Measurements from ENCODE around the gene AGPS. TPM values are rescaled to one million over a fixed set of nuclear protein-coding genes. Genes with fewer than 3 reads are reported as not detected.

The AGPS gene
- total RNA-seq, 1 donor from 2014 or later, result 60.1 TPM

DNA sequence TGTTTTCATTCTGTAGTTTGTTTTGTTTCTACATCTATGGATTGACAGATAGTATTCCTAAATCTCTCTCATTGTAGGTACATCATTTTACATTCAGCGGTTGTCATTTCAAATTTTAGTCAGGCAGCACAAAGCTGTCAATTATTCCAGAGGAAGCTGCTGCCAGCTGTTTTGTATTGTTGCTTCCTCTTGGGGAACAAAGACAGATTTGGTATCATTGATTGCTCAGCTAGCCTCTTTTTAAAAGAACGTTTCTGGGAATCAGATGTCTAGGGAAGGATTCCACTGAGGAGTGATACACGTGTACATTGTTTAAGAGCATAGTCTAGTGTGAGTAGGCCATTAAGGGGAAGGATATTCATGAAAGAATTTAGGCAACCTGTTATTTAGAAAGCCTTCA is 145.8 kb downstream of the AGPS start:
- no peaks in the 10 kb centered on the region for H3K27me3 ChIP-seq (ENCODE audit: low read depth)
- ATAC-seq (no peak), DNase-seq (no peak)
- H3K27ac ChIP-seq, result no peak overlapping the region
- H3K4me3 ChIP-seq, result no peak overlapping the region
- TF ChIP-seq, protein P1, sequence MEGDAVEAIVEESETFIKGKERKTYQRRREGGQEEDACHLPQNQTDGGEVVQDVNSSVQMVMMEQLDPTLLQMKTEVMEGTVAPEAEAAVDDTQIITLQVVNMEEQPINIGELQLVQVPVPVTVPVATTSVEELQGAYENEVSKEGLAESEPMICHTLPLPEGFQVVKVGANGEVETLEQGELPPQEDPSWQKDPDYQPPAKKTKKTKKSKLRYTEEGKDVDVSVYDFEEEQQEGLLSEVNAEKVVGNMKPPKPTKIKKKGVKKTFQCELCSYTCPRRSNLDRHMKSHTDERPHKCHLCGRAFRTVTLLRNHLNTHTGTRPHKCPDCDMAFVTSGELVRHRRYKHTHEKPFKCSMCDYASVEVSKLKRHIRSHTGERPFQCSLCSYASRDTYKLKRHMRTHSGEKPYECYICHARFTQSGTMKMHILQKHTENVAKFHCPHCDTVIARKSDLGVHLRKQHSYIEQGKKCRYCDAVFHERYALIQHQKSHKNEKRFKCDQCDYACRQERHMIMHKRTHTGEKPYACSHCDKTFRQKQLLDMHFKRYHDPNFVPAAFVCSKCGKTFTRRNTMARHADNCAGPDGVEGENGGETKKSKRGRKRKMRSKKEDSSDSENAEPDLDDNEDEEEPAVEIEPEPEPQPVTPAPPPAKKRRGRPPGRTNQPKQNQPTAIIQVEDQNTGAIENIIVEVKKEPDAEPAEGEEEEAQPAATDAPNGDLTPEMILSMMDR (IDR thresholded peaks at IDR 0.05), result no peak
- peaks cover 4% of the 10 kb centered on the region for H3K4me1 ChIP-seq
- H3K9me3 ChIP-seq, result no peaks in the 10 kb centered on the region
- intact Hi-C loops (cut with DNase I), result no loop called here
- H3K36me3 ChIP-seq, result peaks cover 8% of the 10 kb centered on the region

DNA sequence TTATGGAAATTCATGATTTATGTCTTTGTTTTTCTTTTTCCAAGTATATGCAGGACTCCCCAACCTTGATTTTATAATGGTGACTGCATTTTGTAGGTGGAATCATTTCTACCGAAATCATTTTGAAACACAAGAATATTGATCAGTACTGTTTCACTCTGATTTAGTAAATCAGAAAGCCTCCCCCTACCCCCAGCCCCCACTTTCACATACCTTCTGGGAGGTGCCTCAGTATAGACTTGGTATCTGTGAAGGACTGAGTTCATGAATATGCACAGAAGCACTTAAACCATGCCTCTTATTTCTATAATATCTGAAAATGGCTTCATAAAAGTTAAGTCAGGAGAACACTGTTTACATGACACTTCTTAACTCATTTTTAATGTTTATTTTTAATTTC is 147.7 kb downstream of the AGPS start:
- TF ChIP-seq, protein P1 (IDR thresholded peaks at IDR 0.05), result no peak

DNA sequence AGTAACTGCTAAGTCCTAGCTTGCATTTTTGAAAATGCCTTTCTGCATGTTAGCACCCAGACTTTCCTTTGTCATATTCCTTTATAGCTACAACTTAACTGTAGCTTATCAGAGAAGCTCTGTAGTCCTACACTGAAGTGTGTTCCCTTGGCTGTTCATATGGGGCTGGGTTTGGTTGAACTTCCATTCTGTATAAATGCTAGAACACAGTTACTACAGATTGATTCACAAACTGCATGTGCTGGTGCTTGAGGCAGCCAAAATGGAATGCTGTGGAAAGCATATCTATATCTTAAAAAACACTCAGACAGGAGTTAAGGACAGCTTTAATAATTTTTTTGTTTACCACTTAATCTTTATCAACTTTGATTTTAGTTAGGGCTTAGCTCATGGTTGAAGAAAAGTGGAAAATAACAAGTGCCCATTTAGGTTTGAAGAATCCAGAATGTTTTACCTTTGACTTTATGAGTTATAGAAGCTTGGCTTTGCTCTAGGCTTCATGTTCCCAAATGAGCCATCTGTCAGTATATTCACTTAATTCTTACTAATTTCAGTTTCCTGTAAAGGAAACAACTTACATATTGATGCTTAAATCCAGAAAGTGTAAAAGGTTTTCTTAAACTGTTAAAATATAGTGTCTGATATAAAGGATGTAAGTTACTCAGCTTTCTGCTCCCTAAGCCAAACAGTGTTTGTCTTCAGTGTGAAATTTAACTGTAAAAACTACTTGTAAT is 148.9 kb downstream of the AGPS start:
- peaks cover 8% of the 10 kb centered on the region for H3K36me3 ChIP-seq
- no peak overlapping the region for H3K27ac ChIP-seq
- no peak for DNase-seq

More for the DNA sequence above, 147.7 kb downstream of the AGPS start:
- H3K4me3 ChIP-seq, result no peak overlapping the region
- DNase-seq (no peak), ATAC-seq (no peak)
- intact Hi-C loops (cut with DNase I), result no loop called here
- H3K36me3 ChIP-seq, result peaks cover 8% of the 10 kb centered on the region
- H3K27ac ChIP-seq, result no peak overlapping the region
- no peaks in the 10 kb centered on the region for H3K9me3 ChIP-seq
- H3K27me3 ChIP-seq (ENCODE audit: low read depth), result no peaks in the 10 kb centered on the region
- H3K4me1 ChIP-seq, result peaks cover 6% of the 10 kb centered on the region

DNA sequence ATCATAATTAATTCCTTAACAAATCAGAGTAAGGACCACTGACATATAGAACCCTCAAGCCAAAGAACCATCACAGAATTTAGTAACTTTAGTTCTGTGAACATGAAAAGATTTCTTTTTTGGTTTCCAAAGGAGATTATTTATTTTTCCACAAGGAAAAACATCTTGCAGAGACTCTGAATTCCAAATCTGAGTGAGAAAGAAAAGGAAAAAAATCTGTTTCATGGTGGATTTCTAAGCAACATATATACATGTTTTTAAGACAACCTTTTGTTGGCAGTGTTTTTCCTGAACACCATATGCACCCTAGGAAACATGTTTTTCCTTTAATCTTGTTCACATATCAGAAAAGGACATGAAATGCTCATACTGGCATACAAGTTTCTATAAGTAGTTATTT is 149.8 kb downstream of the AGPS start:
- H3K9me3 ChIP-seq, result no peaks in the 10 kb centered on the region
- ATAC-seq (no peak), DNase-seq (no peak)
- no peaks in the 10 kb centered on the region for H3K27me3 ChIP-seq (ENCODE audit: low read depth)
- H3K27ac ChIP-seq, result no peak overlapping the region
- peaks cover 6% of the 10 kb centered on the region for H3K4me1 ChIP-seq
- intact Hi-C loops (cut with DNase I), result no loop called here
- TF ChIP-seq, protein P1 (IDR thresholded peaks at IDR 0.05), result no peak
- peaks cover 8% of the 10 kb centered on the region for H3K36me3 ChIP-seq
- H3K4me3 ChIP-seq, result no peak overlapping the region

More for the DNA sequence above, 148.9 kb downstream of the AGPS start:
- ATAC-seq, result no peak
- Histone ChIP-seq H3K27me3 (ENCODE audit: low read depth) (no peaks in the 10 kb centered on the region), H3K4me1 (peaks cover 6% of the 10 kb centered on the region), H3K4me3 (no peak overlapping the region), H3K9me3 (no peaks in the 10 kb centered on the region)
- intact Hi-C loops (cut with DNase I), result no loop called here
- TF ChIP-seq, protein P1 (IDR thresholded peaks at IDR 0.05), result no peak

DNA sequence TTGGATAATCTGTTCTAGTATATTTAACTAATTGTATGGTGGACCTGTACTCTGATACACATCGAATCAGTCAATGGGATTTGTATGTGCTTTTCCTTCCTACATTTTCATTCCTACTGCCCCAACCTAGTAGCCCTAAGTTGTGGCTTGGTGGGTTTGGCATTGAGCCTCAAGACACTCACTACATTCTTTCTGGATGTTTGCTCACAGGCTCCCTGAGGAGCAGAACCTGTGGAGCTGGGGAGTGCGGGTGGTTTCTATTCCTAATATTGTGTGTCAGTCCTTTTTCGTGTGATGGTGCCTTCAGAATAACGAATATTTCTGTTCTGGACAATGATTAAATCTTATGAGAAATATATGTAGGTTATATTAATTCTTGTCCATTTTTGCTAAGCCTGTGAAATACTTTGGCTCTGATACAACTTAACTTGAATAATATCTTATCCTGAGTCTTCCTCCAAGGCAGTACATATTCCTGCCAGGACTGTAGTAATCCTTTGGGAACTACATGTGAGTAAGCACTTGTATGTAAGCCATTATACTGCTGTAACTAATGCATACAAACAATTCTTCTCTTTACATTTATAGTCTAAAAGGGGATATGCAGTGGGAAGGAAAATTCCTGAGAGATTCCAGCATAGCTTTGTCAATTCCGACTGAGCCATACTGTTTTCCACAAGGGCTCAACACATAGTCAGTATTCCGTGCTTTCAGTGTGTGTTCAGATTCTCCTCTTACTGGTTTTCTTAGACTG is 150.6 kb downstream of the AGPS start:
- peaks cover 6% of the 10 kb centered on the region for H3K36me3 ChIP-seq
- H3K4me3 ChIP-seq, result no peak overlapping the region
- DNase-seq, result no peak
- intact Hi-C loops (cut with DNase I), result no loop called here
- peak; percentile 56 to 74 for ATAC-seq
- H3K4me1 ChIP-seq, result peaks cover 6% of the 10 kb centered on the region
- H3K27me3 ChIP-seq (ENCODE audit: low read depth), result no peaks in the 10 kb centered on the region
- no peaks in the 10 kb centered on the region for H3K9me3 ChIP-seq
- TF ChIP-seq, protein P1 (IDR thresholded peaks at IDR 0.05), result no peak
- no peak overlapping the region for H3K27ac ChIP-seq
